Upper lobe of left lung (tissue), 4 donors: ENCODE data around the gene TMEM132D.

ENCODE experiments used
- POLR2A ChIP-seq, 4 donors: fragments of 450-650 bp; IDR thresholded peaks; one replicate each; pipeline ENCODE4 v1.5.1; 2016 to 2017; ENCODE audit warnings: antibody characterized with exemption in 4 of 4, mild to moderate bottlenecking in 2 of 4
- POLR2AphosphoS5 ChIP-seq, 2 donors: sonication (generic); formaldehyde crosslinking; IDR thresholded peaks; one replicate each; pipeline ENCODE4 v1.5.1; 2017; ENCODE audit warnings: antibody characterized with exemption in 2 of 2
- TF ChIP-seq, protein P1 (sequence below), 6 experiments: fragments of 450-650 bp in 4 of 6; fragments of 200-600 bp in 2 of 6; sonication (generic) in 2 of 6; IDR thresholded peaks; one replicate each; pipeline ENCODE4 v1.5.1; 2016 to 2019; ENCODE audit warnings: antibody characterized with exemption in 6 of 6

DNA sequence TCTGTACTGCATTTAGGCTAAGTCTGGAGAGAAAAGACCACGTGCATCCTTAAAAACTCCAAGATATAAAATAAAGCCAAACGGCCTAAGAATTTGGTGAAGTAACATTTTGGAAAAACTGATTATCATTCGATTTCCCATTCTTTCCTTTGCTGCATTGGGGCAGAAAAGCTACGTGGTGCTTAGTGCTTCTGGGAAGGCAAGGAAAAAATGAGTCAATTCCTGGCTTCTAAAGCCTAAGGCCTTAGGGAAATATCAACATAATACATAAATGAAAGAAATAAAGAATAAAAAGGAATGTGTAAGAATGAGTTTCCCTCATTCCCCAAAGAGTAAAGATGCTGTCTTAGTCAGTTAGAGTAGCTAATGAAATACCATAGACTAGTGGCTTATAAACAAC lies 530.1 kb downstream of the TMEM132D start:
- TF ChIP-seq, protein P1, sequence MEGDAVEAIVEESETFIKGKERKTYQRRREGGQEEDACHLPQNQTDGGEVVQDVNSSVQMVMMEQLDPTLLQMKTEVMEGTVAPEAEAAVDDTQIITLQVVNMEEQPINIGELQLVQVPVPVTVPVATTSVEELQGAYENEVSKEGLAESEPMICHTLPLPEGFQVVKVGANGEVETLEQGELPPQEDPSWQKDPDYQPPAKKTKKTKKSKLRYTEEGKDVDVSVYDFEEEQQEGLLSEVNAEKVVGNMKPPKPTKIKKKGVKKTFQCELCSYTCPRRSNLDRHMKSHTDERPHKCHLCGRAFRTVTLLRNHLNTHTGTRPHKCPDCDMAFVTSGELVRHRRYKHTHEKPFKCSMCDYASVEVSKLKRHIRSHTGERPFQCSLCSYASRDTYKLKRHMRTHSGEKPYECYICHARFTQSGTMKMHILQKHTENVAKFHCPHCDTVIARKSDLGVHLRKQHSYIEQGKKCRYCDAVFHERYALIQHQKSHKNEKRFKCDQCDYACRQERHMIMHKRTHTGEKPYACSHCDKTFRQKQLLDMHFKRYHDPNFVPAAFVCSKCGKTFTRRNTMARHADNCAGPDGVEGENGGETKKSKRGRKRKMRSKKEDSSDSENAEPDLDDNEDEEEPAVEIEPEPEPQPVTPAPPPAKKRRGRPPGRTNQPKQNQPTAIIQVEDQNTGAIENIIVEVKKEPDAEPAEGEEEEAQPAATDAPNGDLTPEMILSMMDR (IDR thresholded peaks at IDR 0.05), result no peak
- no peak for TF ChIP-seq POLR2A (IDR thresholded peaks at IDR 0.05)
- TF ChIP-seq POLR2AphosphoS5 (IDR thresholded peaks at IDR 0.05), result no peak
